HG02642 (cell line): ENCODE measurements around the gene CFDP1.

Experiments used
- ATAC-seq: cut with Tn5 transposase; IDR thresholded peaks from one replicate; pipeline ENCODE4 v1.9.1; 2021; ENCODE audit warnings: mild to moderate bottlenecking; ENCODE audit not compliant: unreplicated experiment, poor library complexity

CFDP1 gene

GRCh38 chr16:75432828-75433731 is at the start of gene CFDP1:
Gene CFDP1, minus strand, starts transcription at chr16:75433503. Its CDS starts 151 bp downstream, at chr16:75433352.
- peak; percentile 96 for ATAC-seq

DNA sequence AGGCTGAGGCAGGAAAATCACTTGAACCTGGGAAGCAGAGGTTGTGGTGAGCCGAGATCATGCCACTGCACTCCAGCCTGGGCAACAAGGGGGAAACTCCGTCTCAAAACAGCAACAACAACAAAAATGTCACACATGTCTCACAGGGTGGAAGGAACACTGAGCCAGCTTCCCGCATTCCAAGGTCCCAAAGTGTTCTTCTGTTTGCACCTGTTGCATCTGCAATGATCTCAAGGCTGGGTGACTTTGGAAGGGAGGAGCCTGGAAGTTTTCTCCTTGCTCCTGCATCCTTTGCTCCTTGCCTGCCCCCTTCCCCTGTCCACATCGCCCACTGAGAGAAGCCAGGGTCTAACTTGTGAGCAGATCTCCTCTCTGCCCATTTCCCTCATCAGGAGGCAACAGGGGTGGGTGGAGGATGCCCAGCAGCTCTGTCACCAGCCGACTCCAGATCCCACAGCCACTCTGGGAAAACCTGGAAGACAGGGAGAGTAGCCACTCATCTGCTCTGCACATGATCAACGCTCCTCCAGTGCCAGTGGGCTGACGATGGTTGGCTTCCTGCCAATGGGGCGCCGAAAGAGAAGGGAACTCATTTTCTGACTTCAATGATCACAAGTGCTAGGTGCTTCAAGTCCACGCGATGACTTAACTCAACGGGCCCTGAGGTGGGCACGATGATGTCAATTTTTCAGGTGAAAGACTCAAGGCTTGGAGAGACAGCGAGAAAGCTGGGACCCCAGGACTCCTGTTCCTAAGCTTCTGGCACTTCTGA is 49.3 kb upstream of the CFDP1 start:
- no peak for ATAC-seq

DNA sequence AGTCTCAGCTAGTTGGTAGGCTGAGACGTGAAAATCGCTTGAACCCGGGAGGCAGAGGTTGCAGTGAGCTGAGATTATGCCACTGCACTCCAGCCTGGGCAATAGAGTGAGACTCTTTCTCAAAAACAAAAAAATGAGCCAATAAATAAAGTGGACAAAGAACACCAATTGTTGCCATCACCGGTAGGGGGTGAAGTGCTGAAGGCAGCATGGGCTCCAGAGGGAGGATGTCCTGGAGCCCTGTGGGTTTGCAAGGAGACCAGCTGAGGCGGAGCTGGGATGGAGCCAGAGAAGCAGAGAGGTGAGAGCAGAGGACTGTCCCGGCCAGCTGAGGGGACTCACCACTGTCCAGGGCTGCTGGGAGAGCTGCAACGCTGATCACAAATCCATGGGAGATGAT is 48.2 kb upstream of the CFDP1 start:
- ATAC-seq: no peak

GRCh38 chr16:75479421-75479990 is 46.2 kb upstream of the CFDP1 start:
- ATAC-seq: no peak

DNA sequence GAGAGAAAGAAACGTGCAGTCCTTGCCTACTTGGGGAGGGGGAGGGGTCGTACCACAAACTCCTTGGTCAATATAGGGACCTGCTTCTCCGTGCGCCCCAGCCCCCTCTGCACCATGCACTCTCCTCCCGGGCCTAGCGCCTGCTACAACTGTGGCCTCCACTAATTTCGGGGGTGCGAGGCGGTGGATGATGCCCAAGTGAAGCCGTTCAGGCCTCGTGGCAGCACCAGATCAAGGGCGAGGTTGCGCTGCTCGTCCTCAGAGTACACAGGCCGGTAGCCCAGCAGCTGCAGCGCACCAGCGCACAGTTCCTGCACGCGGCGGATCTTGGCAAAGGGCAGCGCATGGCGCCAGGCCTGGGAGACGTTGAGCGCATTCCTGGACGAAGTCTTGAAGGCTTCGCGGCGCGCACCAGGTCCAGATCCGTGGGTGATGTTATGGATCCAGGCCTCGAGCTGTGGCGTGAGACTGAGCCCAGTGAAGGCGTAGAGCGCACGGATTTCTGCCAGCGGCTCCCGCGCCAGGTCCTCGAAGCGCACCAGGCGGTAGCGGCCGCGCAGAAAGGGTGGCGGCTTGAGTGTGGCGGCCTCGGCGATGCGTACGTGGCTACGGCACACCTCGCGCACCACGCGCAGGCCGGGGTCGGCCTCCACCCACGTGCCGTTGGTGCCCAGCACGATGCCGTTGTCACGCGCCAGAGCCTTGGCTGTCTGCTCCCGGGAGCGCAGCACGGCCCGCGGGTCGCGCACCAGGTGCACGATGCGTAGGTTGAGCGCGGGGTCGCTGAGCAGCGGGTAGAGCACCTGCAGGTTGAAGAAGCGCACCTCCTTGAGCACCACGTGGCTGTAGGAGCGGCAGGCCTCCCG is 45.4 kb upstream of the CFDP1 start:
- ATAC-seq: no peak

DNA sequence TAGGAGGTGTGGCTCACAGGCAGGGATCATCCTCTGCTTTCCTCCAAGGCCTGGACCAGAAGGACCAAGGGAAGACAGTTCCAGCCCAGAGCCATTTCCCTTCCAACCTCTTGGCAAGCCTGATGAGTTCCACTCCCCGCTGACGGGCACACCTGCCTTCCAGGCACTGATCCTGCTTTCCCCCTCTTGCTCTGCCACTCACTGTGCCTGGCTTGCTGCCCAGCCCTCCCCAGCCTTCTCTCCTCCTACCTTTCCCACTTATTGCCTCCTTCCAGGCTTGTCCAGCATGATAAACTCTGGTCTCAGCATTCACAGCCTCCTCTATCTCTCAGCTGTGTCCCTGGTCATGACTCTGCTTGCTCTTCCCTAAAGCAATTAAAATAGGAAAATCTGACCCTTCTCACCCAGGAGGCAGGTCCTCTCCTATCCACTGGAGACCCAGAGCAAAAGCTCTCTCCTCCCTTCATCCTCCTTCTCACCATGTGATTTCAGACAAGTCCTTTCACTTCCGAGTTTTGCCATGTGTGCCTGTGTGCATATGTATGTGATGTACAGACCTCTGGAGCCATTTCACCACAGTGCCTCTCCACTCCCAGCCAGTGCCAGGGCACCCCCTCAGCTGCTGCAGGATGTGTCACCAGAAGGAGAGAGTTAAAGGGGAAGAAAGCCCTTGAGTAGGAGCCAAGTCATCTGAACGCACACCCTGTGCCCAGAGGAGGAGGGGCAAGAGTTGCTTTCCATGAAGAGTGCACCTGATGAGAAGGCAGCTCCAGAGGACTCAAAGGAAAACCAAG is 44.6 kb upstream of the CFDP1 start:
- ATAC-seq: no peak

GRCh38 chr16:75476817-75477216 is 43.5 kb upstream of the CFDP1 start:
- no peak for ATAC-seq

- no peak for ATAC-seq
Measured at GRCh38 chr16:75475420-75475847, 42.1 kb upstream of the CFDP1 start.

GRCh38 chr16:75472908-75473877 is 39.9 kb upstream of the CFDP1 start:
- no peak for ATAC-seq

DNA sequence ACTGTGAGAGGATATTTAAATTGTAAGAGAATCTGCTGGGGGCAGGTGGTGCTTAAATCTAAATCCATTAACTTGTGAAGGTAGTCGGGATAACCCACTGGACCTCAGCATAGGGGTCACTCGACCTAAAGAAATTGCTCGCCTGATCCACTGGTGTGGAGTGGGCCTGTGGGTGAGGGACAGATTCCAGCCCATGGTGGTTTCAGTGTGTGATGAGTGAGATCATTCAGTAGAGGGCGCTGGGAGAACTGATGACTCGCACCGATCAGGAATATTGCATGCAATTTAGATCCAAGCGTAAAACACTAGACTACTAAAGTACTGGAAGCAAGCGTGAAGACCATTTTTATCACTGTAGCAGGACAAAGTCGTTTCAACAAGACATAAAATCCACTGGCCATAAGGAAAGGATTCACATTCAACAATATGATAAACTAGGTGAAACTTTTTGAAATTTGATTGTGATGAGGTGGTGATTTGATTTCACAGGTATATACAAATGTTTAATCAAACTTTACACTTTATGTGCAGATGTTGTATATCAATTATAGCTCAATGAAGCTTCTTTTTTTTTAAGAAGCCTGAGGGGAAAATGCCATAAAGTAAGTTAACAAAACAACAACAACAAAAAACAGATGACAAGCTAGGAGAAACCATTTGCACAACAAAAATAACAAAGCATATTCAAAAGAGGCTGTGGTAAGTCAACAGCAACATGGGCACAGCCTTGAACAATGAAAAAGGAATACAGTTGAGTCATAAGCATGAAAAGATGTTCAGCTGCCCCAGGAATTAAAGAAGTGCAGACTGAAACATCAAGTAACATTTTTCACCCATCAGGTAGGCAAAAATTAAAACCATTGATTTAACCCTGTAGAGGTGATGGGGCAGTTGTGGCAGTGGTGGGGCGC is 38.7 kb upstream of the CFDP1 start:
- ATAC-seq: peak; percentile 81

DNA sequence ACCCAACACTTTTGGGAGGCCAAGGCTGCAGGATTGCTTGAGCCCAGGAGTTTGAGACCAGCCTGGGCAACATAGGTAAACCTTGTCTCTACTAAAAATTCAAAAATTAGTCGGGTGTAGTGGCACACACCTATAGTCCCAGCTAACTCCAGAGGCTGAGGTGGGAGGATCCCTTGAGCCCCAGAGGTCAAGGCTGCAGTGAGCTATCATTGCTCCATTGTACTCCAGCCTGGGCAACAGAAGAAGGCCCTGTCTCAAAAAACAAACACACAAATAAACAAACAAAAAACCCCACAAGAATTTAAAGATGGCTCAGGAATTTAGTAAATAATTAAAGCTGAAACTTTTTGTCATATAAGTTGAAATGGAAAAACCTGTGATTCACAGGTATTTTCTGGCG is 33.5 kb upstream of the CFDP1 start:
- no peak for ATAC-seq

DNA sequence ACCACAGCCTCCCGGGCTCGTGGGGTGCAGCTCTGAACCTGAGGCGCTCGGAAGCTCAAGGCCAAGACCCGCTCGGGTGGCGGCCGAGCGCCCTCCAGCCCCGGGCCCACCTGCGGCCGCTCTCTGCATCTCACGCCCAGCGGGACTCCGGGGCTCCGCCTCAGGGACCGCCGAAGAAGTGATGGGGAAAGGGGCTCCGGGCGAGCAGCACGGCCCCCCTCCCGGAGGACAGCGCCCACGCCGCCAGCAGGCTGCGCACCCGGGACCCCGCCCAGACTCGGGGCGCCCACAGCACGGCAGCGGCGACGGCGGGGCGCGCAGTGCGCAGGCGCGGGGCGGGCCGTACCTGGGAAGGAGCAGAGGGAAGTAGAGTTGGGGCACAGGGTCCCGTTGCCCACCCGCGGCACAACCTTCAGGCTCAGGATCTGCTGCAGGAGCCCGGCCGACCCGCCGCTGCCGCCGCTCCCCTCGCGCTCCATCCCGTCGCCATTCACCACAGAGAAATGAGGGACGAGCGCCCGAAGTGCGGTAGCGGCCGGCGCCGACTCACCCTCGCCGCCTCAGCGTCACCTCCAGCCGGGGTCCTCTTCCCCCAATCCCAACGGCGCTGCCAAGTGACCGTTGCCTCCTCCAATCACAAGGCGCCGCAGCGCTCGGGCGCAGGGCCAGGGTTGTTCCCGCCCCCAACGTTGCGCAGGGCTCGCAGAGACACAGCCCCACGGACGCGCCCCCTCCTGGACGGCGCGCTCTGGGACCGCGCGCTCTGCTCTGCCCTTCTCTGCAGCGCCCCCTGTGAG is 31.0 kb upstream of the CFDP1 start, which contains the start of gene TMEM170A:
Gene TMEM170A, minus strand, starts transcription at position 568 of the 797 bp plus-strand sequence. Its CDS starts 89 bp downstream, at position 479.
- peak; percentile 93 for ATAC-seq

DNA sequence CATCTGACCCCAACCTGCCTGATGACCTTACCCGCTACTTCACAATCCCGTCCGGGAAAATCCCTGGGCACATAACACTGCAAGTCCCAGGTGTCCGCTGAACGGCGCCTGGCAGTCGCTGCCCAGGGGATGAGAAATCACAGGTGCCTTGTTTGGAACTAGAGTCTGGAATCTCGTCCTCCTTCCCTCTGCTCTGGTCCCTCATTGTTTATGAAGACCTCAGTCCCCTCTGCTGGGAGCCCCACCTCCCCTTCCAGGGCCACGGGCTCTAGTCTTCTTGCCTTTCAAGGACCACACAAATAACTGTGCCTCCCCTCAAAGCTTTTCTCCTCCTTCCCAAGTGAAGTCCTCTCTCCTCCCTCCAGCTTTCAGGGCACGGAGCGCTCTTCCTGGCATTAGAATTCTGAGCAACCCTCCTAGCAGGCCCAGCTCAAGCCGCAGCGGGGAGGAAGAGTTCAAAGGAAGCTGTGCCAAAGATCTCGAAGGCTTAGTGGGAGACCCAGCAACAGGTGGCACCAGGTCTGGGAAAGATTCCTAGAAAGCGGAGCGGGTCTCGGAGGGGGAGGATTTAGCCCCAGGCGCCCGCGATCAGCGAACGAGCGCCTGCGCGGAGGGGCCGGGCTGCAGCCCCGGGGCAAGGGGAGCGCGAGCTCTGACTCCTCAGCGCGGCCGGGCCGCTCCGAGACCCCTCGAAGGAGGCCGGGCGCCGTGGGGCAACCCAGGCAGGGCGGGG is 30.3 kb upstream of the CFDP1 start:
- peak; percentile 24 for ATAC-seq

- ATAC-seq: no peak
Measured at GRCh38 chr16:75462806-75463205, 29.5 kb upstream of the CFDP1 start.

GRCh38 chr16:75461575-75461974 is 28.3 kb upstream of the CFDP1 start:
- no peak for ATAC-seq

- no peak for ATAC-seq
Measured at GRCh38 chr16:75460446-75460845, 27.1 kb upstream of the CFDP1 start.
